HEK293T (cell line): Measurements from ENCODE around the gene SCNN1A.

Experiments
- FOXK2 ChIP-seq: fragments of 450-650 bp; IDR thresholded peaks from 2 replicates; pipeline ENCODE4 v1.6.1; 2016; ENCODE audit warnings: mild to moderate bottlenecking
- TARDBP ChIP-seq: fragments of 450-650 bp; IDR thresholded peaks from 2 replicates; pipeline ENCODE4 v1.6.1; 2016
- TF ChIP-seq, protein P1 (sequence below): fragments of 450-650 bp; IDR thresholded peaks from 2 replicates; pipeline ENCODE4 v1.6.1; 2016

- TF ChIP-seq TARDBP (no peak), FOXK2 (no peak)
- TF ChIP-seq, protein P1, sequence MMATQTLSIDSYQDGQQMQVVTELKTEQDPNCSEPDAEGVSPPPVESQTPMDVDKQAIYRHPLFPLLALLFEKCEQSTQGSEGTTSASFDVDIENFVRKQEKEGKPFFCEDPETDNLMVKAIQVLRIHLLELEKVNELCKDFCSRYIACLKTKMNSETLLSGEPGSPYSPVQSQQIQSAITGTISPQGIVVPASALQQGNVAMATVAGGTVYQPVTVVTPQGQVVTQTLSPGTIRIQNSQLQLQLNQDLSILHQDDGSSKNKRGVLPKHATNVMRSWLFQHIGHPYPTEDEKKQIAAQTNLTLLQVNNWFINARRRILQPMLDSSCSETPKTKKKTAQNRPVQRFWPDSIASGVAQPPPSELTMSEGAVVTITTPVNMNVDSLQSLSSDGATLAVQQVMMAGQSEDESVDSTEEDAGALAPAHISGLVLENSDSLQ, result no peak
Measured at GRCh38 chr12:6311822-6312528, 63.4 kb downstream of the SCNN1A start.
